Lung microvascular endothelial cell (primary cell): Measurements from ENCODE around the gene SEC61G. TPM values are rescaled to one million over a fixed set of nuclear protein-coding genes. Genes with fewer than 3 reads are reported as not detected.
A peak's percentile ranks its signal among the peaks of the same experiment; 100 is the strongest.

Experiments used
- DNase-seq, 2 donors: peaks; one replicate each; pipeline versions ENCODE4 v3.0.0 to v3.0.0-alpha.2; 2010; ENCODE audit warnings: low read depth in 2 of 2
- total RNA-seq: library from RNA; depleted of rRNA; stranded (reverse); fragments of >200 nt; gene quantifications from 2 replicates; pipeline ENCODE4 v1.2.1, GENCODE V29; 2014

The SEC61G gene
- total RNA-seq, 1 donor from 2014 or later, result 156 TPM

DNA sequence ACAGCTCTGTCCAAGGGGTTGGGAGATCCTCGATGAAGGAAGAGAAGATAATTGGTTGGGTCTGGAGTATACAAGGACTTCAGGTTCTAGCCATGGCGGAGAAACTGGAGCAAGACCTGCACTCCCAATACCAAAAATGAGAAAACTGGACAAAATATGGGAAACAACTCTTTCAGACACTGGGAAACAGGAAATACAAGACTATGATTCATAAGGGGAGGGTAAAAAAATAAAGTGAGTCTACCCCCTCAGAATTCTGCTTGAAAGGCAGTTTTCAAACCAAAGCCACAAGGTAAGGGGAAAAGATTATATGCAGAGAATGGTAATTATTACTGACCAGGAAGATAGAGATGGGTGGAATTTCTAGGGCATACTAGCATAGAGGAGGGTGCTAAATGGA is 10.2 kb upstream of the SEC61G start:
- DNase-seq, result peak in 1 of 2 donors; percentile 32

GRCh38 chr7:54764861-54765260 is 5.8 kb upstream of the SEC61G start:
- DNase-seq, result no peak

GRCh38 chr7:54757711-54758110 is 1.3 kb downstream of the SEC61G start:
- no peak for DNase-seq

DNA sequence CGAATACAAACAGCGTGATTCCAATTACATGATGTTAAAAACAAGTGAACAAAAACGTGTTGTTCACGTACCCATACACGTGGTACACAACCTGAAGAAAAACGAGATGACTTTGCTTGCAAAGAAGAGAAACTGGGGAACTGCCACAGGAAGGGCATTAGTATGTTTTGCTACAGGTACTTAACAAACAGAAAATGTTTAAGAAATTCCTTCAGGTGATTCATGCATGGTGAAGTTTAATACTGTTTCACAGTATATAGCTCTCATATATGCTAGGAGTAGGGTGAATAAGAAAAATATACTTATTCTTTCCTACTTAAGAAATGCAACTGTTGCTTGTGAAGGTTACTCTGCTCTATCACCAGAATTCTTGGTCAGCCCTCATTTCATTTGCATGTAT is 9.8 kb downstream of the SEC61G start:
- no peak for DNase-seq

DNA sequence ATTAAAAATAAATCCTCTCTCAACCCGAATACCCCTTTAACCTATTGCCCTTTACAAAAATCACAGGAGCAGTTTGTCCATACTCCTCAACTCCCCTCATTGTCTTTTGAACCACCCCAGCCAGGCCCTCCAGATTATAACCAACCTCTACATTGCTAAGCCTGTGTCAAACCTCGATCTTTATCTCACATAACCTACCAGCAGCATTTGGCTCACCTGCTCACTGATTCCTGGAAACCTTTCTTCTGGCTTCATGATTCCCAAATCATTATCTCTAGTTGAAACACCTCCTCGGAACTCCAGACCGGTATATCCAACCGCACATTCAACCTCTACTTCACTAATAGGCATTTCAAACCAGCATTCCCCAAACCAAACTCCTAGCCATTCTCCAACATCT is 11.8 kb downstream of the SEC61G start:
- DNase-seq, result no peak

DNA sequence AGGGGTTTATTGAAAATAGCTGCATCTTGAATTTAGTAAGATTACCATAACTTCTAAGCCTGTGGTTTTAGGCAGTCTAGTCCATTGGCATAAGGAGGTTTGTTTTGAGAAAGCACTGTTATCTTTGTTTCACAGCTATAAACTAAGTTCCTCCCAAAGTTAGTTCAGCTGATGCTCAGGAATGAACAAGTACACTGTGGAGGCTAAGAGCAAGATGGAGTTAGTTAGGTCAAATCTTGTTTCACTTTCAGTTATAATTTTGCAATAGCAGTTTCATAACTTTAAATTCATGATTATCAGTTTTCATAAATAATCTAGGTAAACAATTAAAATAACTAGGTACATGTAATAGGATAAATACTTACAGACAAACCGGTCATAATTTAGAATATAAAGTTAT is 15.4 kb downstream of the SEC61G start:
- no peak for DNase-seq

DNA sequence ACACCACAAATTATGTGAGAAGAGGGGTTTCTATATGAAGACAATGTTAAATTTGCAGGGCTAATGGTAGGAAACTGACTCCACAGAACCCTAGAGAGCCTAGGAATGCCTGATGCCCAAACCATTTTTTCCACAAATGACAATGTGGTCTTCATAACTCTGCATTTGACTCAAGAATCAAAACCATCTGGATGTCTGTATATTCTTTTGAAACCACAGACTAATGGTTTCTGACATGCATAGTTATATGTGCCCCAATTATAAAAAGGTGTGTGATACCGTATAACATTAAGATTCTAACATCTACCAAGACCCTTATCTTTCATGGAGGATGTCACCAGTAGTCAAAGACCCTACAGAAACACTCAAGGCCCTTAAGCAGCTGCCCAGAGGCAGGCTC is 20.3 kb downstream of the SEC61G start:
- DNase-seq, result no peak

DNA sequence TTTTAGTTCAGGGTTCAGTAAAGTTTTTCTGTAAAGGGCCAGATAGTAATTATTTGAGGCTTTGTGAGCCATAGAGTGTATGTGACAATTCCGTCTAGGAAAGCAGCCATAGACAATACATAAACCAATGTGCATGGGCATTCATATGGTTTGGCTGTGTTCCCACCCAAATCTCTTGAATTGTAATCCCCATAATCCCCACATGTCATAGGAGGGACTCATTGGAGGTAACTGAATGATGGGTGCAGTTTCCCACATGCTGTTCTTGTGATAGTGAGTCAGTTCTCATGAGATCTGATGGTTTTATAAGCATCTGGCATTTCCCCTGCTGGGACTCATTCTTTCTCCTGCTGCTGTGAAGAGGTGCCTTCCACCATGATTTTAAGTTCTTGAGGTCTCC is 29.9 kb downstream of the SEC61G start:
- no peak for DNase-seq

- DNase-seq, result no peak
Observed at GRCh38 chr7:54728411-54728810, 30.6 kb downstream of the SEC61G start.

GRCh38 chr7:54725255-54725654 is 33.8 kb downstream of the SEC61G start:
- no peak for DNase-seq

DNA sequence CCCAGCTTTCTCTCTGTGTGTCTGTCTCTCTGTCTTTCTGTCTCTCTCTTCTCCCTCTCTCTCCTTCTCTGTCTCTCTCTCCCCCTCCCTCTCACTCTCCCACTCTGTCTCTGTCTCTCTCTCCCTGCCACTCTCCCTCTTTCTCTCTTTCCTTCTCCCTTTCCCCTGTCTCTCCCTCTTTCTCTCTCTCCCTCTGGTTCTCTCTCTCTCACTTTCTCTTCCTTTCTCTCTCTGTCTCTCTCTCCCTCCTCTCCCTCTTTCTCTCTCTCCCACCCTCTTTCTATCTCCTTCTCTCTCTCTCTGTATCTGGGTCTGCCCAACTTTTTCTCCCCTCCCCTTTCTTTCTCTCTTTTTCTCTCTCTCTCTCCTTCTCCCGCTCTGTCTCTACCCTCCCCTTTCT is 36.5 kb downstream of the SEC61G start:
- DNase-seq, result no peak

DNA sequence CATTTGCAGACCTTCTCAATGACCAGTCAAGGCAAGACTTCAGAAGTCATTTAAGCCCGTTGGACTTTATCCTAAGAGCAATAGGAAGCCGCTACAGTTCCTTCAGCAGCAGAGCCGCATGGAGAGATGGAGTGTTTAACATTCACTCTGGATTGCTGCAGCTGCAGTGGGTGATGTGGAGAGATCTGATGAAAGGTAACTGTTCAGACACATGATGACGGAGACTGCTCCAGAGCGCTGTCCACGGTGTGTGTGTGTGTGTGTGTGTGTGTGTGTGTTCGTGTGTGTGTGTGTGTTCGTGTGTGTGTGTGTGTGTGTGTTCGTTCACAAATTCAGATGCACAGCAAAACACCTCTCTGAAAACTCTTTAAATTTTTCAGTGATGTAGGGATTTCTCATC is 37.0 kb downstream of the SEC61G start:
- DNase-seq, result no peak

- no peak for DNase-seq
Observed at GRCh38 chr7:54719974-54720373, 39.0 kb downstream of the SEC61G start.

- no peak for DNase-seq
Observed at GRCh38 chr7:54719425-54719824, 39.6 kb downstream of the SEC61G start.

DNA sequence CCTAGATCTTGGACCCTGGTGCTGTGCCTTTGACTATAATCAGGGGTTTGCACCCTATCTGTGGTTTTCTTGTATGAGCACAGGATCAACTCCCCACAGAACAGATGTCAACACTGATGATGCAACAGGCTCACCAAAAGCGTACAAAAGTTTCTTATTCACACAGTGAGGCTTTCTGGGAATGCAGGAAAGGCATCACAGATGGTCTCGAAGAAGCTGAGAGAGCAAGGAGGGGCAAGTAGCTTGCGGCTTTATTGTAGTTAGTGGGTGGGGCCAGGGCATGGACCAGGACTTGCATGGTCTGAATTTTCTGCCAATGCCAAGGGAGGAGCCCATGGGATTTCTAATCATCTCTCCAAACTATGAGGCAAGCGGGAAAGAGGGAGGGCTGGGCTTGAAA is 46.2 kb downstream of the SEC61G start:
- no peak for DNase-seq

DNA sequence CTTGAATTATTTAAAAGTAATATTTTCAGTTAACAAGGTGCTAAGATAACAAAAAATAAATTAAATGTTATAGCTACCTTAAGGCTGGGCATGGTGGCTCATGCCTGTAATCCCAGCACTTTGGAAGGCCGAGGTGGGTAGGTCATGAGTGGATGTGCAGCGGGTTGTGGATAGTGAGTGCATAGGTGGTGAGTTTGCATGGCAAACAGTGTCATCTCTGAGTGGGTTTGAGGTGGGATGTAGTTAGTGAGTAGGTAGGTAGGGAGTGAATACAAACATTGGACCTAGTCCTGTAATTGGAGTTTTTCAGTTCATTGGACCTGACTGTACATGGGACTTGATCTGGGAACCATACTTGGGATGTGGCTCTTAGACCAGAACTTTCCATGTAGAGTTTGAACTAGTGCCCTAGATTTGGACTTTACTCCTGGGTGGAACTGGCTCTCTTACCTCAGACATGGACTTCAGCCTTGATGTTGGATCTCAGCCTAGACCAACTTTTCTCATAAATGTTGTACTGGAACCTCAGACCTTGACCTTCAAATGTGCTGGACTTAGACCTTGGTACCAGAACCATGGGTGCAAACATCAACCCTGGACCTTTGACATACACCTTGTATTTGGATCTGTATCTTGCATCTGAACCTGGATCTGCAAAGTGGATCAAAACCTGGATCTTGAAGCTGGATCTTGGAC is 47.0 kb downstream of the SEC61G start:
- DNase-seq, result no peak

DNA sequence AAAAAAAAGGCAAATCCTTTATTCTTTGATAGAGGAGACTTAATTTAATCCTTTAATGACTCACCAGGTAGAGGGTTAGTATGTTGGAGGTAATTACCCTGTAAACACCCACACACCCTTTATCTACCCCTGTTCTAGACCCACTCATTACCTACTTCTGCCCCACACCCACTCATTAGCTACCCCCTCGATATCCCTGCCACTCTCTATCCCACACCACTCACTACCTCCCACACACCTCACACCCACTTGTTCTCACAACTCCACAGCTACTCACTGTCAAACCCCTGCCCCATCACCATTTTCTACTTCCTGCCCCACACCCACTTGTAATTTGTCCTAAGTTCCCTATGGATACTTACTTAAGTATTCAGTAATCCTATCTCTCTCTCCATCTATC is 49.7 kb downstream of the SEC61G start:
- no peak for DNase-seq

GRCh38 chr7:54705436-54705835 is 53.6 kb downstream of the SEC61G start:
- peak; percentile 50 to 62 for DNase-seq

DNA sequence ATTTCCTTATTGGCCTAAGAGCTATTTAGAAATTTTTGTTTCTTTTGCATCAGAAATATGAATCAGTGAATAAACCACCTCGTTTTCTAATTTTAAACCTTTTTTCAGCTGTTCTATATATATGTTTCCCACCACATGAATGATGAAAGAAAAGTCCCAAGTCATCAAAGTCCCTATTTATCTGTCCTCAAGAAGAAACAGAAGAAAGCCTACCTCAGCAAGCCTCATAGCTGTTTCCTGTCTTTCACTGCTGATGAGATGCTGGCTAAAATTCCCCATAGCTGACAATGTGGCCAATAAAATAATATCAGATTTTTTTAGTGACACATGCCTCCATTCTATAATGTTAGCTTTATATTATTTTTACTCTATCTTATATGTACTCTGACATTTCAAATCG is 54.2 kb downstream of the SEC61G start:
- no peak for DNase-seq

Other genes with a start within 250 kb of the SEC61G start
- gene VSTM2A, start 216.8 kb downstream of the SEC61G start, total RNA-seq, result not detected in 2 replicates